Mesenchymal stem cell (in vitro differentiated cells and primary cell): ENCODE measurements around the gene BCL2L14.

ENCODE experiments used
- DNase-seq: peaks from one replicate; pipeline ENCODE4 v3.0.0-alpha.2; 2013
- H2AFZ ChIP-seq: one replicate; pipeline ENCODE4 v1.6.1; 2013; ENCODE audit warnings: low read depth, mild to moderate bottlenecking, control low read depth, inconsistent platforms, low read length, moderate library complexity
- H2AK5ac ChIP-seq: 2 replicates; pipeline ENCODE4 v1.6.1; 2013; ENCODE audit warnings: low read length, moderate library complexity, mild to moderate bottlenecking, inconsistent platforms; ENCODE audit not compliant: severe bottlenecking
- H2BK120ac ChIP-seq: one replicate; pipeline ENCODE4 v1.6.1; 2013; ENCODE audit warnings: low read depth, mild to moderate bottlenecking, inconsistent platforms, low read length, moderate library complexity
- H2BK12ac ChIP-seq, 2 experiments: one replicate each; pipeline ENCODE4 v1.6.1; 2013; ENCODE audit warnings: inconsistent platforms in 2 of 2, low read length in 2 of 2, mild to moderate bottlenecking in 2 of 2, moderate library complexity in 2 of 2, control low read depth in 1 of 2
- H2BK15ac ChIP-seq: one replicate; pipeline ENCODE4 v1.6.1; 2013; ENCODE audit warnings: mild to moderate bottlenecking, low read depth, inconsistent platforms; ENCODE audit not compliant: poor library complexity, severe bottlenecking
- H2BK5ac ChIP-seq: 2 replicates; pipeline ENCODE4 v1.6.1; 2013; ENCODE audit warnings: low read depth, mild to moderate bottlenecking, low read length, control low read depth, inconsistent platforms; ENCODE audit not compliant: poor library complexity, severe bottlenecking
- H3K14ac ChIP-seq, 2 experiments: one replicate each; pipeline ENCODE4 v1.6.1; 2013; ENCODE audit warnings: inconsistent platforms in 2 of 2, low read length in 2 of 2, control low read depth in 1 of 2, mild to moderate bottlenecking in 1 of 2, moderate library complexity in 1 of 2
- H3K18ac ChIP-seq, 2 experiments: one replicate each; pipeline ENCODE4 v1.6.1; 2013; ENCODE audit warnings: inconsistent platforms in 2 of 2, low read length in 2 of 2, control low read depth in 1 of 2, low read depth in 1 of 2, mild to moderate bottlenecking in 1 of 2
- H3K23ac ChIP-seq, 2 experiments: one replicate each; pipeline ENCODE4 v1.6.1; 2013; ENCODE audit warnings: inconsistent platforms in 2 of 2, low read length in 2 of 2, mild to moderate bottlenecking in 2 of 2, moderate library complexity in 2 of 2, control low read depth in 1 of 2
- H3K27ac ChIP-seq: 2 replicates; pipeline ENCODE4 v1.5.1; 2013; ENCODE audit warnings: mild to moderate bottlenecking, moderate library complexity, low read length, control low read depth, inconsistent platforms; ENCODE audit not compliant: poor library complexity, severe bottlenecking
- H3K27me3 ChIP-seq, 2 experiments: 2 replicates each; pipeline versions ENCODE4 v1.6.1 to v1.7.0; 2013; ENCODE audit warnings: low read length in 2 of 2, mild to moderate bottlenecking in 2 of 2, moderate library complexity in 2 of 2, control low read depth in 1 of 2, inconsistent platforms in 1 of 2; ENCODE audit not compliant: control insufficient read depth in 1 of 2, insufficient read depth in 1 of 2
- H3K36me3 ChIP-seq, 2 experiments: 2 replicates each; pipeline versions ENCODE4 v1.6.1 to v1.7.0; 2013; ENCODE audit warnings: low read length in 2 of 2, control low read depth in 1 of 2, inconsistent platforms in 1 of 2, low read depth in 1 of 2, mild to moderate bottlenecking in 1 of 2; ENCODE audit not compliant: insufficient read depth in 2 of 2, control insufficient read depth in 1 of 2
- H3K4ac ChIP-seq, 2 experiments: one replicate each; pipeline ENCODE4 v1.6.1; 2013; ENCODE audit warnings: inconsistent platforms in 2 of 2, low read length in 2 of 2, mild to moderate bottlenecking in 2 of 2, moderate library complexity in 2 of 2, control low read depth in 1 of 2, low read depth in 1 of 2
- H3K4me1 ChIP-seq: 2 replicates; pipeline ENCODE4 v1.6.1; 2013; ENCODE audit warnings: low read depth, low read length, control low read depth; ENCODE audit not compliant: control insufficient read depth, insufficient read depth
- H3K4me2 ChIP-seq: 2 replicates; pipeline ENCODE4 v1.6.1; 2013; ENCODE audit warnings: low read length, mild to moderate bottlenecking, inconsistent platforms; ENCODE audit not compliant: poor library complexity, severe bottlenecking
- H3K4me3 ChIP-seq, 2 experiments: 2 replicates each; pipeline versions ENCODE4 v1.5.1 to v1.7.0; 2013; ENCODE audit warnings: low read length in 2 of 2, mild to moderate bottlenecking in 2 of 2, control low read depth in 1 of 2, low read depth in 1 of 2; ENCODE audit not compliant: insufficient read depth in 1 of 2
- H3K79me1 ChIP-seq: replicated peaks from 2 replicates; pipeline ENCODE4 v1.6.1; 2013; ENCODE audit warnings: mild to moderate bottlenecking, control low read depth, low read length, inconsistent platforms; ENCODE audit not compliant: poor library complexity, severe bottlenecking
- H3K9ac ChIP-seq: 2 replicates; pipeline ENCODE4 v1.7.0; 2013; ENCODE audit warnings: mild to moderate bottlenecking, low read length, moderate library complexity
- H3K9me3 ChIP-seq: 2 replicates; pipeline ENCODE4 v1.7.0; 2013; ENCODE audit warnings: mild to moderate bottlenecking, low read length; ENCODE audit not compliant: control insufficient read depth
- H4K8ac ChIP-seq: one replicate; pipeline ENCODE4 v1.6.1; 2013; ENCODE audit warnings: inconsistent platforms, mild to moderate bottlenecking, low read length, moderate library complexity
- H4K91ac ChIP-seq: one replicate; pipeline ENCODE4 v1.6.1; 2013; ENCODE audit warnings: mild to moderate bottlenecking, low read length, inconsistent platforms
- WGBS: methylation state at CpG from one replicate; pipeline ENCODE4 v1.1.7; 2013; ENCODE audit warnings: mixed read lengths; 5-methylcytosine and 5-hydroxymethylcytosine counted together

BCL2L14 gene

DNA sequence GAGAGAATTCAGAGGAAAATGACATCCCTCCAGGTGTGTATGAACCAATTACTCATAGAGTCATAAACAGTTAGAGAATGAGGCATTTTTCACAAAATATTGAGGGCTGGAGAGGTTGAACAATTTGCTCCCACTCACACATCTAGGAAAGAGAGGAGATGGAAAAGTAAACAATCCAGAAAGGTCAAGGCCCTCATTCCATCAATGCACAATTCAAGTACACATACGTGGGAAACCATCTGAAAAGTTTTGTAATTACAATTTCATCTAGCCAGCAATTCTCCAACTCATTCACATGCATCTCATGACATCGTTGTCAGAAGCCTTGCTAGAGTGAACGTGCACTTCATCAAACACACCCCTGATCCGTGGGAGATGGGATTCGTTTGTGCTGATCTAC is 15.7 kb upstream of the BCL2L14 start:
- WGBS, result 73% methylated on average over 5 of the region's 5 CpGs
- H2AK5ac ChIP-seq, result no peak overlapping the region
- peaks cover 3% of the 10 kb centered on the region for H3K9me3 ChIP-seq
- H3K4me1 ChIP-seq, result no peaks in the 10 kb centered on the region
- no peak overlapping the region for H4K91ac ChIP-seq
- no peak overlapping the region for H4K8ac ChIP-seq
- no peak overlapping the region for H2BK12ac ChIP-seq
- H3K79me1 ChIP-seq, result no peaks in the 10 kb centered on the region
- H3K27me3 ChIP-seq, result no peaks in the 10 kb centered on the region
- H3K14ac ChIP-seq, result no peak overlapping the region
- H3K4me2 ChIP-seq, result no peak overlapping the region
- H2BK15ac ChIP-seq, result no peak overlapping the region
- no peaks in the 10 kb centered on the region for H3K36me3 ChIP-seq
- no peak for DNase-seq
- no peak overlapping the region for H3K4me3 ChIP-seq
- no peak overlapping the region for H3K27ac ChIP-seq
- H3K18ac ChIP-seq, result no peak overlapping the region
- H3K9ac ChIP-seq, result no peak overlapping the region
- no peak overlapping the region for H3K4ac ChIP-seq
- no peak overlapping the region for H2BK120ac ChIP-seq
- no peak overlapping the region for H3K23ac ChIP-seq
- H2AFZ ChIP-seq, result no peak overlapping the region
- no peak overlapping the region for H2BK5ac ChIP-seq

DNA sequence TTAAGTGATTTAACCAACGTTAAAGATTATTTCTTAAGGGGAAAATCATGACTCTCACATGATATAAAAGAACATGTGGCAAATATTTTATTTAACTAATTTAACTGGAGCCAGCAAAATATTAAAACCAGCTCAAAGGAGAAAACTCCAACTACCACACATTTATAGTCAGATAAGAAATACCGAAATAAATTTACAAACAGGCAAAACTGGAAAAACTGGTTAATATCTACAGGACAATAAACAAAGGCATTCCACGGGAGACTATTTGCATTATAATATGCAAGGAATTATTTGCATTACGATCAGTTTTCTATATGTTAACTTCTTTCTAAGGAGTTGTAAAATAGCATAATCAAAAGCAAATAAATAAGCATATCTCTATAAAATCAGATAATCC is 13.8 kb upstream of the BCL2L14 start:
- H3K36me3 ChIP-seq, result no peaks in the 10 kb centered on the region
- H2BK5ac ChIP-seq, result no peak overlapping the region
- no peak overlapping the region for H2BK15ac ChIP-seq
- no peak overlapping the region for H3K18ac ChIP-seq
- H3K4me3 ChIP-seq, result no peak overlapping the region
- no peak overlapping the region for H2BK120ac ChIP-seq
- no peak overlapping the region for H3K4ac ChIP-seq
- no peak overlapping the region for H2BK12ac ChIP-seq
- 100% methylated on average over 1 of the region's 4 CpGs for WGBS
- no peaks in the 10 kb centered on the region for H3K9me3 ChIP-seq
- H3K4me2 ChIP-seq, result no peak overlapping the region
- H3K23ac ChIP-seq, result no peak overlapping the region
- no peaks in the 10 kb centered on the region for H3K4me1 ChIP-seq
- H4K91ac ChIP-seq, result no peak overlapping the region
- H3K27me3 ChIP-seq, result no peaks in the 10 kb centered on the region
- no peaks in the 10 kb centered on the region for H3K79me1 ChIP-seq
- no peak overlapping the region for H3K27ac ChIP-seq
- no peak for DNase-seq
- H2AFZ ChIP-seq, result no peak overlapping the region
- no peak overlapping the region for H3K9ac ChIP-seq
- no peak overlapping the region for H2AK5ac ChIP-seq
- no peak overlapping the region for H4K8ac ChIP-seq
- H3K14ac ChIP-seq, result no peak overlapping the region

DNA sequence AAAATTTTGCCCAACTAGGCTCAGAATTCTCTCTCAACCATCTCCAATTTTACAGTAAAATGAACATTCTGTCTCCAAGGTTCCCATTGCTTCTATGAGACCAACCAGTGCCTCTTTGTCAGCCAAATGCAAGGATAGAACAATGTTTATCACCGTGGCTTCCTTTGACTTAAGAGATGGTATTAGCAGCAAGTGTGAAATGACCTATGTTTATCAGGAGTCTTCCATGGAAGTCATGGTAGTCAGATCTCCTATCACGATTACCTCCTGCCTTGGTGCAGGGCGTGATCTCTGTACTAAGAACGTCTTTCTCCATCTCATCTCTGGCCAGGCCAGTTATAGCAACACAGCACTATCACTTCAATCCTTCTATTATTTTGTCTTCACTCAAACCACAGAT is 6.1 kb upstream of the BCL2L14 start:
- H3K4me2 ChIP-seq, result no peak overlapping the region
- no peak for DNase-seq
- H3K4me1 ChIP-seq, result peaks cover 2% of the 10 kb centered on the region
- H4K8ac ChIP-seq, result no peak overlapping the region
- H3K79me1 ChIP-seq, result no peaks in the 10 kb centered on the region
- no peak overlapping the region for H3K27ac ChIP-seq
- no peaks in the 10 kb centered on the region for H3K9me3 ChIP-seq
- no peak overlapping the region for H4K91ac ChIP-seq
- H2AFZ ChIP-seq, result no peak overlapping the region
- no peak overlapping the region for H3K14ac ChIP-seq
- no peak overlapping the region for H3K18ac ChIP-seq
- WGBS, result 69% methylated on average over 4 of the region's 4 CpGs
- H3K9ac ChIP-seq, result no peak overlapping the region
- no peaks in the 10 kb centered on the region for H3K36me3 ChIP-seq
- no peak overlapping the region for H2AK5ac ChIP-seq
- no peak overlapping the region for H3K4ac ChIP-seq
- H3K23ac ChIP-seq, result no peak overlapping the region
- no peak overlapping the region for H3K4me3 ChIP-seq
- no peak overlapping the region for H2BK5ac ChIP-seq
- H2BK12ac ChIP-seq, result no peak overlapping the region
- peaks cover 7 to 17% of the 10 kb centered on the region in 2 experiments for H3K27me3 ChIP-seq
- H2BK120ac ChIP-seq, result no peak overlapping the region
- H2BK15ac ChIP-seq, result no peak overlapping the region

DNA sequence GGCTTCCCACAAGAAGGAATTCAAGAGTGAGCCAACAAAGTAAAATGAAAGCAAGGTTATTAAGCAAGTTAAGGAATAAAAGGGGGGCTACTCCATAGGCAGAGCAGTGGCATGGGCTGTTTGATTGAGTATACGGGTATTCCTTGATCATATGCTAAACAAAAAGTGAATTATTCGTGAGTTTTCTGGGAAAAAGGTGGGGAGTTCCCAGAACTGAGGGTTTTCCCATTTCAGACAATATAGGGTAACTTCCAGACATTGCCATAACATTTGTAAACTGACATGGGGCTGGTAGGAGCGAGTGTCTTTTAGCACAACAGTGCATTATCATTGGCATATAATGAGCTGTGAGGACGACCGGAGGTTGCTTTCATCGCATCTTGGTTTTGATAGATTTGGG is 2.0 kb upstream of the BCL2L14 start:
- Histone ChIP-seq H3K18ac (no peak overlapping the region), H3K4me3 (no peak overlapping the region), H3K4me2 (no peak overlapping the region), H2AFZ (no peak overlapping the region), H3K79me1 (no peaks in the 10 kb centered on the region), H4K91ac (no peak overlapping the region), H3K36me3 (no peaks in the 10 kb centered on the region), H3K4me1 (peaks cover 2% of the 10 kb centered on the region), H3K14ac (no peak overlapping the region), H4K8ac (no peak overlapping the region), H2BK120ac (no peak overlapping the region), H3K27ac (no peak overlapping the region), H3K9ac (no peak overlapping the region), H2BK12ac (no peak overlapping the region), H3K23ac (no peak overlapping the region), H2BK5ac (no peak overlapping the region), H3K27me3 (peaks cover 18 to 42% of the 10 kb centered on the region in 2 experiments), H2BK15ac (no peak overlapping the region), H3K4ac (no peak overlapping the region), H2AK5ac (no peak overlapping the region), H3K9me3 (no peaks in the 10 kb centered on the region)
- no peak for DNase-seq
- WGBS, result 93% methylated on average over 6 of the region's 6 CpGs
